ENCODE results near the gene PSMD13.
"Not testable (repeated sequence)": the region's sequence is repeated elsewhere in the genome, so short reads cannot be mapped to it uniquely, and the experiment has no call there.

PSMD13 gene

DNA sequence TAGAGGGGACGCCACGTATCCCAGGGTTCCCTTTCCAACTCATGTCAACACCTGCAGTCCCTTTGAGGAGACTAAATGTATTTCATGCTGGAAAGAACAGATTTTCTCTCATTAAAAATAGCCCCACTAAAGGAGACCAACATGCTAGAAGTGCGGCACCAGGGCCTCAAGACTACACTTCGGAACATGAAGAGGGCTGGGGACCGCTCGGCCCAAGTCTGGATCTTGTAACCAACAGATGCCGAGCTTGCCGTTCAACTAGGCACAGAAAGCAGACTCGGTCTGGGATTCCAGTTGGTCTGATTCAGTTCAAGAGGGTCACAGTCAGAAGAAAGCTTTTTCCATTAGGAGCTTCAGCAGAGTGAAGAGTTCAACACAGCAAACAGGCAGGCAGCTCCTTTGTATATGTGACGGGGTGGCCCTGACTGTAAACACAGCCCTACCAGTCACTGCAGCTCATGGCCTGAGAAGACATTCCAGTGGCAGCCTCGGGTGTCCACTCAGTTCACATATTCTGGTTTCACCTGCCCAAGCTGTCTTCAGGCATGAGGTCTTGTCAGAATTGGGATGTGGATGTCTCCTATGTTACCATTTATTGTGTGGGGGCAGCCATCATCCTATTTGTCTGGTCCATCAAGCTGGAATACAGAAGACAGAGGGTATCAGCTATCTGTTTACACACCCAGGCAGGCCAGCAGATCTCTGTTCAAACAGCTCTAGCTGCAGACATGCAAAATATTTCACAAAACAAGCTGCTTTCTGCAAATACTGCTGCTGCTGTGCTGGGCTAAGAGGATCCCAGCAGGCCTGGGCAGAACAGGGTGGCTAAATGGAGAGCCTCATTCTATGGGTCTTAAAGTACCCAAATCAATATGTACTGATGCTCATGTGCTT lies 20.4 kb upstream of the PSMD13 start:
- TF ChIP-seq, protein P1, sequence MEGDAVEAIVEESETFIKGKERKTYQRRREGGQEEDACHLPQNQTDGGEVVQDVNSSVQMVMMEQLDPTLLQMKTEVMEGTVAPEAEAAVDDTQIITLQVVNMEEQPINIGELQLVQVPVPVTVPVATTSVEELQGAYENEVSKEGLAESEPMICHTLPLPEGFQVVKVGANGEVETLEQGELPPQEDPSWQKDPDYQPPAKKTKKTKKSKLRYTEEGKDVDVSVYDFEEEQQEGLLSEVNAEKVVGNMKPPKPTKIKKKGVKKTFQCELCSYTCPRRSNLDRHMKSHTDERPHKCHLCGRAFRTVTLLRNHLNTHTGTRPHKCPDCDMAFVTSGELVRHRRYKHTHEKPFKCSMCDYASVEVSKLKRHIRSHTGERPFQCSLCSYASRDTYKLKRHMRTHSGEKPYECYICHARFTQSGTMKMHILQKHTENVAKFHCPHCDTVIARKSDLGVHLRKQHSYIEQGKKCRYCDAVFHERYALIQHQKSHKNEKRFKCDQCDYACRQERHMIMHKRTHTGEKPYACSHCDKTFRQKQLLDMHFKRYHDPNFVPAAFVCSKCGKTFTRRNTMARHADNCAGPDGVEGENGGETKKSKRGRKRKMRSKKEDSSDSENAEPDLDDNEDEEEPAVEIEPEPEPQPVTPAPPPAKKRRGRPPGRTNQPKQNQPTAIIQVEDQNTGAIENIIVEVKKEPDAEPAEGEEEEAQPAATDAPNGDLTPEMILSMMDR (IDR thresholded peaks at IDR 0.05; ENCODE audit: low read depth, low read length), result no peak
- H3K4me3 ChIP-seq (ENCODE audit: low read depth, low read length), result no peak overlapping the region

DNA sequence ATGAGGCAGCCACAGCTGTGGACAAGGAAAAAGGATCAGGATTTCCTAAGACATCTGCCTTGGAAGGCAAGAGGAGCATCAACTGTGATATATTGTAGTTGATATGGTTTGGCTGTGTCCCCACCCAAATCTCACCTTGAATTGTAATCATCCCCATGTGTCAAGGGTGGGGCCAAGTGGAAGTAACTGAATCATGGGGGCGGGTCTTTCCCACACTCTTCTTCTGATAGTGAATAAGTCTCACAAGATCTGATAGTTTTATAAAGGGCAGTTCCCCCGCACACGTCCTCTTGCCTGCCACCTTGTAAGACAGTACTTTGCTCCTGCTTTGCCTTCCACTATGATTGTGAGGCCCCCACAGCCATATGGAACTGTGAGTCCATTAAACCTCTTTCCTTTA lies 19.1 kb upstream of the PSMD13 start:
- H3K4me3 ChIP-seq (ENCODE audit: low read depth, low read length), result no peak overlapping the region
- TF ChIP-seq, protein P1 (IDR thresholded peaks at IDR 0.05; ENCODE audit: low read depth, low read length), result no peak

DNA sequence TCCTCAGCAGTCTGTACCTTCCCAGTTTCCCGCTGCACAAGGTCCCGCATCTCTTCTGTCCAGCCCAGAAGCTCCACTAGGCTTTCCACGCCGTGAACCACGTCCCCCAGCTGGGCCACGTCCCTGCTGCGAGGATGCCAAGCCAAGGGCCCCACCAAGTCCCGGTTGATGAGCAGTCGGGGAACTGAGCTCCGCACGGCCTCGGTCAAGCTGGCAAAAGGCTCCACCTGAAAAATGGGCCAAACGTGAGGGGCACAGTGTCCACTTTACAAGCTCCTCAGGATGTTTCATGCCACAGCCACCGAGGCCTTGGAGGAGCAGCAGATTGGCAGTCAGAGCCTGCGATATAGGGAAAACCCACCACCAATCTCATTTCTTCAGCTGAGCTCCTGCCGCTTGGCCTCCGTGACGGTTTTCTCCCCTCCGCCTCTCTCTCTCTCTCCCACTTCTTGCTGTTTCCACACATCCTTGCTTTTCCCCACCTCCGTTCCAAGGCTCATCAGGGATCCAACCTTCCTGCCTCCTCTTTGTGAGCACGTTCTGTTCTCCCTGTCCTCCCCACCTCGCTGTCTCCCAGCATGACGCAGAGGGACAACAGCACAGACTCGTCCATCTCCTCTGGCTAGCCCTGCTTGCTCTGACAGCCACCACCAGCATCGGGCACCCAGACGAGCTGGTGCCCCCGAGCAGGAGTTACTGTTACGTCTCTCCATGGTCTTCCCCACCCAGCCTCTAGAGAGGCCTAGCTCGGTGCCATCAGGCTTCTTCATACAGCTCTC lies 17.8 kb upstream of the PSMD13 start:
- H3K4me3 ChIP-seq (ENCODE audit: low read depth, low read length), result no peak overlapping the region
- TF ChIP-seq, protein P1 (IDR thresholded peaks at IDR 0.05; ENCODE audit: low read depth, low read length), result no peak

DNA sequence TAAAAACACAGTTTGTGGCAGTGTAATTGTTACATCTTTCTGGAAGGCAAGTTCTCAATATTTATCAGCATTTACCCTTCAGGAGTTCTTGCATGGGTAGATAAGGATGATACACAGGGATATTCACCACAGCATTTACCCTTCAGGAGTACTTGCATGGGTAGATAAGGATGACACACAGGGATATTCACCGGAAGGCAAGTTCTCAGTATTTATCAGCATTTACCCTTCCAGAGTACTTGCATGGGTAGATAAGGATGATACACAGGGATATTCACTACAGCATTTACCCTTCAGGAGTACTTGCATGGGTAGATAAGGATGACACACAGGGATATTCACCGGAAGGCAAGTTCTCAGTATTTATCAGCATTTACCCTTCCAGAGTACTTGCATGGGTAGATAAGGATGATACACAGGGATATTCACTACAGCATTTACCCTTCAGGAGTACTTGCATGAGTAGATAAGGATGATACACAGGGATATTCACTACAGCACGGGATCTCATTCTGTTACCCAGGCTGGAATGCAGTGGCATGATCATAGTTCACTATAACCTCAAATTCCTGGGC lies 16.0 kb upstream of the PSMD13 start:
- H3K4me3 ChIP-seq (ENCODE audit: low read depth, low read length), result not testable (repeated sequence)

DNA sequence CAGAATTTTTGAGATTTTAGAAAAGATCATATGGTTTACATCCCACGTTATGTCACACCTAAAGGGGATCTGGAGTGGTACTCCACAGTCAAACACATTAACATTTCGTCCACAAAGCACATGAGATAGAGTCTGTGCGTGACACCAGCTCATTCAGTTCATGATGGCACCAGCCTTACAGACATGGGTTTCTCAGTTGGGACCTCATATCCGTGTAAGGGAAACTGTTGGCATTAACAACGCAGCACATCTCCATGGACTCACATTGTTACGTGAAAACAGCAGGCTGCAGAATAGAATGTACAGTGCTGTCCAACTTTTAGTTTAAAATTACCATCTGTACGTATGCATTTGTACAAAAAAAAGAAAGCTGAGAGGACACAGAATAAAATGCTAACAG lies 15.2 kb upstream of the PSMD13 start:
- TF ChIP-seq, protein P1 (IDR thresholded peaks at IDR 0.05; ENCODE audit: low read depth, low read length), result no peak
- H3K4me3 ChIP-seq (ENCODE audit: low read depth, low read length), result no peak overlapping the region

DNA sequence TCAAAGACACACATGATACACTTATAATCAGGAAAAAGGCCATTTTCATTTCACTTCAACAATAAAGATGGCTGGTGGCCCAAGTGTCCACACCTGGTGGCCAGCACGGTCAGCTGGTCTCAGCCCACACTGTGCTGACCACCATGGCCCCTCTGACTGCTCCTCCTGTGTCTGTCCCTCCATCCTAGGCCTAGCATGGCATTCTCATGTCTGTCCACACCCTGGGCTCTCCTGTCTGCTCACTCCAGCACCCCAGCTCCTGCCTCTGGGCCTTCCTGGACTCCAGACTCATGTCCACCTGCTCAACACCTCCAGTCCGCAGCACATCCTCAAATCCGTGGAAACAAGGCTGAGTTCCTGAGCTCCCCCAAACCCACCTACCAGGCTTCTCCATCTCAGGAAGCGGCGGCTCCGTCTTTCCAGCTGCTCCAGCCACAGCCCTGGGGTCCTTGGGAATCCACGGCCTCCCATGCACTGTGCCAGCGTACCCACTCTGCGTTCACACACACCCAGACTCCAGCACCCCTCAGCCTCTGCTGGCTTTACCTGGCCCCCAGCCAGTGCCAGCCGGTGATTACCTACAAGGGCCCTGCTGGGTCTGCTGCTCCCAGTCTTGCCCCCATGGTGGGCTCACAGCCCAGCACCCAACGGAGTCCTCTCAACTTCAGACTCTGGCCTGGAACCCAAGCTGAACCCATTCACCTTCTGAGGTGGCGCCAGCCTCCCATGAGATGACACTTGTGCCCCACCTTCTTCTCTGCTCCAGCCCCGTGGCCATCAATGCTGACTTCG lies 14.6 kb upstream of the PSMD13 start:
- H3K4me3 ChIP-seq (ENCODE audit: low read depth, low read length), result no peak overlapping the region
- TF ChIP-seq, protein P1 (IDR thresholded peaks at IDR 0.05; ENCODE audit: low read depth, low read length), result no peak

Measured in WI38 (cell line).